UCSD-AML1 (cell line): ENCODE data around the gene GRAMD2A.
A peak's percentile ranks its signal among the peaks of the same experiment; 100 is the strongest.

Experiments
- DNase-seq: peaks from one replicate; lab custom pipeline; 2025; ENCODE audit not compliant: unreplicated experiment; lab: John Stamatoyannopoulos, UW

Gene GRAMD2A

GRCh38 chr15:72220687-72221086 is 23.1 kb upstream of the GRAMD2A start:
- no peak for DNase-seq

- no peak for DNase-seq
Observed at GRCh38 chr15:72217216-72217615, 19.6 kb upstream of the GRAMD2A start.

- DNase-seq: no peak
Observed at GRCh38 chr15:72216079-72216478, 18.5 kb upstream of the GRAMD2A start.

GRCh38 chr15:72207558-72208085 is 10.0 kb upstream of the GRAMD2A start:
- no peak for DNase-seq

- DNase-seq: no peak
Observed at GRCh38 chr15:72206677-72207000, 9.1 kb upstream of the GRAMD2A start.

GRCh38 chr15:72205896-72206676 is 8.5 kb upstream of the GRAMD2A start:
- DNase-seq: no peak

GRCh38 chr15:72205273-72205672 is 7.7 kb upstream of the GRAMD2A start:
- DNase-seq: no peak

GRCh38 chr15:72203507-72203837 is 5.9 kb upstream of the GRAMD2A start:
- DNase-seq: no peak

- DNase-seq: no peak
Observed at GRCh38 chr15:72202801-72203506, 5.4 kb upstream of the GRAMD2A start.

GRCh38 chr15:72202302-72202701 is 4.7 kb upstream of the GRAMD2A start:
- no peak for DNase-seq

GRCh38 chr15:72201391-72201921 is 3.9 kb upstream of the GRAMD2A start:
- DNase-seq: no peak

GRCh38 chr15:72200395-72201237 is 3.0 kb upstream of the GRAMD2A start:
- no peak for DNase-seq

- DNase-seq: peak; percentile 72
Observed at GRCh38 chr15:72199721-72200212, 2.2 kb upstream of the GRAMD2A start.

GRCh38 chr15:72199205-72199515 is 1.6 kb upstream of the GRAMD2A start:
- DNase-seq: no peak

GRCh38 chr15:72198356-72199204 is 993 bp upstream of the GRAMD2A start:
- DNase-seq: no peak

- no peak for DNase-seq
Observed at GRCh38 chr15:72197041-72197459, 537 bp downstream of the GRAMD2A start.

- no peak for DNase-seq
Observed at GRCh38 chr15:72196409-72197040, 1.1 kb downstream of the GRAMD2A start.

- peak; percentile 47 for DNase-seq
Observed at GRCh38 chr15:72195101-72195511, 2.5 kb downstream of the GRAMD2A start.

GRCh38 chr15:72193836-72194396 is 3.7 kb downstream of the GRAMD2A start:
- no peak for DNase-seq

- no peak for DNase-seq
Observed at GRCh38 chr15:72192416-72192815, 5.2 kb downstream of the GRAMD2A start.
